Bone marrow (tissue), 2 donors: ENCODE data around the gene PIGU.
"Not testable (repeated sequence)": the region's sequence is repeated elsewhere in the genome, so short reads cannot be mapped to it uniquely, and the experiment has no call there.

Source experiments
- DNase-seq, 2 donors: peaks; one replicate each; lab custom pipeline; 2025; lab: John Stamatoyannopoulos, UW

Gene PIGU

GRCh38 chr20:34532756-34533155 is 144.1 kb downstream of the PIGU start:
- no peak for DNase-seq

GRCh38 chr20:34532320-34532719 is 144.6 kb downstream of the PIGU start:
- DNase-seq: no peak

- DNase-seq: no peak
These were observed 145.2 kb downstream of the PIGU start for GRCh38 chr20:34531608-34532265.

- no peak for DNase-seq
These were observed 146.6 kb downstream of the PIGU start for GRCh38 chr20:34530342-34530741.

- no peak for DNase-seq
These were observed 147.2 kb downstream of the PIGU start for GRCh38 chr20:34529742-34530141.

GRCh38 chr20:34528921-34529297 is 148.0 kb downstream of the PIGU start:
- DNase-seq: no peak

- no peak for DNase-seq
These were observed 149.9 kb downstream of the PIGU start for GRCh38 chr20:34527016-34527415.

- DNase-seq: no peak
These were observed 150.4 kb downstream of the PIGU start for GRCh38 chr20:34526466-34526865.

- no peak for DNase-seq
These were observed 151.0 kb downstream of the PIGU start for GRCh38 chr20:34525709-34526416.

GRCh38 chr20:34525342-34525708 is 151.6 kb downstream of the PIGU start:
- DNase-seq: no peak

GRCh38 chr20:34524426-34524825 is 152.5 kb downstream of the PIGU start:
- DNase-seq: no peak

- peak in 1 of 2 donors; percentile 34 for DNase-seq
These were observed 153.7 kb downstream of the PIGU start for GRCh38 chr20:34522969-34523871.

- DNase-seq: not testable (repeated sequence)
These were observed 157.1 kb downstream of the PIGU start for GRCh38 chr20:34519841-34520240.

- not testable (repeated sequence) for DNase-seq
These were observed 158.0 kb downstream of the PIGU start for GRCh38 chr20:34518863-34519262.

GRCh38 chr20:34517114-34517505 is 159.8 kb downstream of the PIGU start:
- DNase-seq: no peak

- DNase-seq: peak; percentile 76 to 89
These were observed 160.4 kb downstream of the PIGU start, which contains the start of gene DYNLRB1 for GRCh38 chr20:34516247-34517113. TSS of gene DYNLRB1 (plus strand) at chr20:34516422. CDS start at chr20:34516459, 37 bp downstream.

- DNase-seq: peak; percentile 28 to 42
These were observed 161.2 kb downstream of the PIGU start for GRCh38 chr20:34515484-34516246.

GRCh38 chr20:34514897-34515483 is 161.9 kb downstream of the PIGU start:
- peak in 1 of 2 donors; percentile 42 for DNase-seq

- not testable (repeated sequence) for DNase-seq
These were observed 162.9 kb downstream of the PIGU start for GRCh38 chr20:34514034-34514433.

- DNase-seq: no peak
These were observed 163.9 kb downstream of the PIGU start for GRCh38 chr20:34512955-34513419.
